Frontal cortex (tissue), 4 donors: ENCODE data around the gene CSF1. TPM values are rescaled to one million over a fixed set of nuclear protein-coding genes. Genes with fewer than 3 reads are reported as not detected.

Experiments used
- DNase-seq, 2 donors: peaks; one replicate each; pipeline ENCODE4 v3.0.0; 2012; ENCODE audit warnings: low spot score in 2 of 2
- FAIRE-seq: peaks from 2 replicates; lab custom pipeline; 2012; peaks lifted over from hg19 to GRCh38; lab: Jason Lieb, UNC
- total RNA-seq: library from RNA; depleted of rRNA; stranded (reverse); fragments of >200 nt; gene quantifications from one replicate; pipeline ENCODE4 v1.2.3, GENCODE V29; 2014
- donor health status: control.
- donor health status: control.
- donor health status: control.

CSF1 gene
- total RNA-seq, 1 donor from 2014 or later: 1.6 TPM

GRCh38 chr1:109881906-109882287 lies 28.8 kb upstream of the CSF1 start:
- no peak for DNase-seq
- FAIRE-seq: no peak

GRCh38 chr1:109882288-109883245 lies 28.1 kb upstream of the CSF1 start:
- DNase-seq (peak in 1 of 2 donors; percentile 41), FAIRE-seq (no peak)

DNA sequence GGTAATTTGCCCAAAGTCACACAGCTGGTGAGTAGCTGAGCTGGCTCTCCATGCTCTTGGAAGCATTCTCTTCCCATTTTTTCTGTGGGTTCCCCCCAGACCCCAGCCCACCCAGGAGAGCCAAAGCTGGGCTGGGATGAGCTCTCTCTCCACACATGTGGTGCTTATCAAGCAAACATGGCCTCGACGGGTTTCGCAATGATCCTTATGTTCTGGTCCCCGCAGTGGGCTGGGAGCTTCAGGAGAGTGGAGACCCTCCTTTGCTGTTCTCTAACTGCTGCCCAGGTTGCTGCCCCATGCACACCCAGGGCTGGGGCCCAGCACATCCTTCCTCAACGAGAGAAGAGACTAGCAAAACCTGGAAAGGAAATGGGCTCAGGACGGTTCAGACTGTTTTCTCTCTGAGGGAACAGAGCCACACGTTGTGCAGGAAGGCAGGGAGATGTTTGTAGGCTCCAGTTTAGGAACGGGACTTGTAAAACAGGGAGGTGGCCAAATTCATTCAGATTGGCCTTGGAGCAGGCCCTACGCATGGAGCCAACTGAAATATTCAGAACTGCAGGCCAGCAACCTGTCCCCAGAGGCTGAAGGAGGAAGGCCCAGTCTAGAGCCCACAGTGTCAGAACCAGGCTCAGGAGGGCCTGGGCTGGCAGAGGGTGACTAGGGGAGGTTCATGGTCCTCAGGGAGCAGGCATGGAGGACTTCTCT lies 27.2 kb upstream of the CSF1 start:
- FAIRE-seq (no peak), DNase-seq (no peak)

GRCh38 chr1:109884242-109884891 lies 26.3 kb upstream of the CSF1 start:
- FAIRE-seq: no peak
- DNase-seq: no peak

DNA sequence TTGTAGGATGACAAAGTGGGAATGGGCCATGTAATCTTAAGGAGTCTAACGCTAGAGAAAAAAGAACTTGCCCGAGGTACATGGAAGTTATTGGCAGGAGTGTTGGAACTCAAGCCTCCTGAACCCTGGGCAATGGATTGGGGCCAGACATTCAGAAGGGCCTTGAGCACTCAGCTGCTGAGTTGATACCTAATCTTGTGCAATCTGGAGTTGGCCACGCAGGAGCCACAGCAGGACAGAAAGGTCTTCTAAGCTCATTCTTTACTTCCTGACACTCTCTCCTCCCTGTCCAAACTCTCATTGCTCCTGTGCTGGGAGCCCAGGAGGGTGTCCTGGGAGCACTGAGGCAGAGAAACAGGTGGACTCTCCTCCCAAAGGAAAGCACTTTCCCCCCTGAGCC lies 25.1 kb upstream of the CSF1 start:
- DNase-seq (no peak), FAIRE-seq (no peak)

DNA sequence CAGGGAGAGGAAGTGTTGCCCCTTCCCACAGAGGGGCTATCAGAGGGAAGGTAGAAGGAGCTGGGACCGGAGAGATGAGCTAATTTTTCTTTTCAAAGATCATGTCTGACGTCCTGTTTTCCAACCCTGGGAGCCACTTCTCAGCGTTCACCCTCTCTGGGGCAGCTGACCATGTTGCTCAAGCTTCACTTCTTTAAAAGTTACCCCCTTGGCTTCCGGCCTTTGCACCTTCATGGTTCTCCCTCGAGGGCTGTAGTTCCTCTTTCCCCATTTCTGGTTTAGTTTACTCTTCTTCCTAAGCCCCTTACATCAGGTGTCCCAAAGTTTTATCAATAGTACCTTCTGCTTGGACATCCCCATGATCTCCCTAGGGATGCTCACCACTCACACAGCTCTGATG lies 23.8 kb upstream of the CSF1 start:
- FAIRE-seq: no peak
- no peak for DNase-seq

GRCh38 chr1:109887271-109887670 lies 23.4 kb upstream of the CSF1 start:
- no peak for DNase-seq
- FAIRE-seq: no peak

DNA sequence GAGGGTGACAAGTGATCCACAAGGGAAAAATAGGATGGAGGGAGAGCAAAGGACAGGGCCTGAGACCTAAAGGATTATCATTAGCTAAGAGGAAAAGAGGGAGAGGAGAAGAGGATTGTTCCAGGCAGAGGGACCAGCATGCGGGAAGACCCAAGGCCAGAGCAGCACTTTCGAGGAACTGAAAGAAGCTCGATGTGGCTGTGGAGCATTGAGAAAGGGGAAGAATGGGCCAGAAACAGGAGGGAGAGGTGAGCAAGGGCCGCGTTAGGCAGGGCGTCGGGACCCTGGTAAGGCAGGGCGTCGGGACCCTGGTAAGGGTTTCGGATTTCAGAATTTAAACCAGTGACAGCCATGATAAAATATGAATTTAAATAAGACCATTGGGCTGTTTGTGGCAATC lies 22.8 kb upstream of the CSF1 start:
- no peak for DNase-seq
- no peak for FAIRE-seq

DNA sequence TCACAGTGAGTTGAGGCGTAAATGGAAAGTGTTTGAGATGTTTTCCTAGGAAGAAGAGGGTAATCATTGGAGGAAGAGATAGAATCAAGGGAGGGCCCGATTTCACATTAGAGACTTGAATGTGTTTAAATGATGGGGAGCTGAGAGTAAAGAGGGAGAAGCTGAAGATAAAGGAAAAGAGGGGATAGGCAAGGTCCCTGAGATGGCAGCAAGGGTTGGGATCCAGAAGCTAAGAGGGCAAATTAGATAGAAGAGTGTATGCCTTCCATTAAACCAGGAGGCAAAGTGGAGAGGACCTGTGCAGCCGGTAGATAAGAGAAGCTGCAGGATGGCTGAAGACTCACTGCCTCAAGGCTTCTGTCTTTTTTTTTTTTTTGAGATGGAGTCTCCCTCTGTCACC lies 21.6 kb upstream of the CSF1 start:
- FAIRE-seq (no peak), DNase-seq (no peak)

GRCh38 chr1:109890115-109890953 lies 20.3 kb upstream of the CSF1 start:
- DNase-seq (no peak), FAIRE-seq (no peak)

DNA sequence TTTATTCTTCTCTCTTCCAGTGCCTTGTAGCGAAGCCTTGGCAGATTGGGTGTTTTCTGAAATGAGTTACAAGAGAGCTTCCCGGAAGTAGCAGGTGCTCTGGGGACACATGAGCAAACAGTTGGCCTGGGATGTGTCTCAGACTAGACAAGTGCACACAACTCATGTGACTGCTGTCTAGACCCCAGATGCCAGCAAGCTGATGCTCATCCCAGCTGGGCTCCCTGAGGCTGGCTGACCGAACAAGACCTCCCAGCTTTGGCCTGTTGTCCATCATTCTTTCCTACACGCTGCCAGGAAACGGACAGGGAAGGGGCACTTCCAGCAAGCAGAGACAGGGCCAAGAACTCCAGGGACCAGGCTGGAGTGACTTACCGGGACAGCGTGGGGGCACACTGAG lies 18.7 kb upstream of the CSF1 start:
- FAIRE-seq (no peak), DNase-seq (no peak)

DNA sequence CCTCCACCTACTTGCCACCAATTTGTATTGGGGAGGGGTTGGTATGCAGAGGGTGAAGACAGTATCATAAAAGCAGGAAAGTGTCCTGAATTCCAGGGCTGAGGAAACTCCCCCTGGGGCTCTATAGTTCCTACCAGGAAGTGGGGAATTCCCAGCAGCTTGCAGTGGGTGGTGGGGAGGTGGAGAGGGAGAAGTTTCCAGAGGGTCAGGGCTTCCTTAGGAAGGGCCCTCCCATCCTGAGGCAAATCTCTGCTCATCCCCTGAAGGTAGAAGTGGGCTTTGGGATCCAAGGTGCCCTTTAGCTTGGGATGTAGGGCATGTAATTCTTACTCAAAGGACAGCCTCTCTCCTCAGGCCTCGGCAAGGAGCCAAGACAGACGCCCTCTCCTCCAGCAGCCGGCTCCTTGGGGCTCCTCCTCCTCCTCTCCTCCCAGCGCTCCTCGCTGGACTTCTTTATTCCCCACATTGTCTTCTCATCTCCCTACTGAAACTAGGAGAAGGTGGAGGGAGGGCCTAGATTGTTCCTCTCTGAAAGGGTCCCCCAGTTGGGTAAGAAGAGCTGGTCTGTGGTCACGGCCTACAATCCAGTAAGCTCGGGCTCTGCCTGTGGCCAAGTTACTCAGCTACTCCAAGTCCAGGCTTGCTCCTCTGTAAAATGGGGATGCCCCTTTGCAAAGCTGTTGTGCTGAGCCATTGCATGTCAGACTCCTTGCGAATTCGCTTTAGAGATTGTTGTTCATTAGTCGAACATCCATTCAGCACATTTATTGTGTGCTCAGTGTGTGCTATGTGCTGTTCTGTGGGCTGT lies 17.9 kb upstream of the CSF1 start:
- DNase-seq (no peak), FAIRE-seq (no peak)

GRCh38 chr1:109893532-109894171 lies 17.0 kb upstream of the CSF1 start:
- DNase-seq: no peak
- FAIRE-seq: no peak

GRCh38 chr1:109894823-109895719 lies 15.6 kb upstream of the CSF1 start:
- no peak for DNase-seq
- no peak for FAIRE-seq

GRCh38 chr1:109895720-109896504 lies 14.7 kb upstream of the CSF1 start:
- DNase-seq (no peak), FAIRE-seq (no peak)

- DNase-seq: no peak
- no peak for FAIRE-seq
Observed at GRCh38 chr1:109896681-109897080, 14.0 kb upstream of the CSF1 start.
